Skeletal muscle satellite cell (primary cell): ENCODE results near the gene ASB15.

ENCODE experiments used
- H3K27me3 ChIP-seq: 2 replicates; pipeline ENCODE4 v1.7.0; 2013; ENCODE audit warnings: low read length; ENCODE audit not compliant: control insufficient read depth, insufficient read depth
- H3K36me3 ChIP-seq: 2 replicates; pipeline ENCODE4 v1.7.0; 2013; ENCODE audit warnings: mild to moderate bottlenecking, control low read depth, low read length; ENCODE audit not compliant: insufficient read depth
- H3K4me1 ChIP-seq: 2 replicates; pipeline ENCODE4 v1.7.0; 2013; ENCODE audit warnings: low read length; ENCODE audit not compliant: control insufficient read depth, insufficient read depth
- H3K4me2 ChIP-seq: 2 replicates; pipeline ENCODE4 v1.7.0; 2013; ENCODE audit warnings: mild to moderate bottlenecking, low read length
- H3K4me3 ChIP-seq: 2 replicates; pipeline ENCODE4 v1.7.0; 2013; ENCODE audit warnings: low read length
- H3K9ac ChIP-seq: 2 replicates; pipeline ENCODE4 v1.7.0; 2013; ENCODE audit warnings: mild to moderate bottlenecking, low read depth, low read length, moderate library complexity
- H3K9me3 ChIP-seq: replicated peaks from 2 replicates; pipeline ENCODE4 v1.7.0; 2013; ENCODE audit warnings: mild to moderate bottlenecking, control low read depth, low read length

Gene ASB15

DNA sequence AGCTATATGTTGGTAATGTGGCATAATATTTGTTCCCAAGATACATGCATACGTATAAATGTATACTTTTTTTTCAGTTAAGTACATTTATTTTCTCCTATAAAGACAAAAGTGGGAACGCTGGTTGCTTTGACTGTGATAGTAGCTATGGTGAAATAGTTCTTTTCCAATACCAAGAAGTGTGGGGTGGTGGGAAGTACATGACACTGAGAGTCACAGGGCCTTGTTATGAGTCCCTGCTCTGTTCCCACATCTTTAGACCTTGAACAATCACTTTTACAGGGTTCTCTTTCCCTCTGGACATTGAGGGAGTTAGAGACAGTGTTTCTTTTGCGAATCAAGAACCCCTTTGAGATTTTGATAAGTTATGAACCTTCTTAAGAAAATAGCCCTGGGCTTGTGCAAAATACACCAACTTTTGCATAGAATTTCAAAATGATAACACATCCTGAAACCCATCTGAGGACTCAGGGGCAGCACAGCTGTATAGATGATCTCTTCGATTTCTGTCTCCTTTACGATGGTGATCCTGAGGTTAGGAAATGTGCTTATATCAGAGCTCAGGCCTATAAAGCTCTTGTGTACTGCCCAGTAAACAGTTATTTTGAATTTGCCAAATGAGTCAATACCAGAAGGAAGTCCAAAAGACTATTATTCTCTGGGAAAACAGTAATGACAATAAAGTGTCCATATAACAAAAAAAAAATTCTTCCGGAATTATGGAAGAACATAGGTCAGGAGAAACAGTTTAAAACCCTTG is 55.1 kb downstream of the ASB15 start:
- Histone ChIP-seq H3K4me1 (no peaks in the 10 kb centered on the region), H3K27me3 (no peaks in the 10 kb centered on the region)

DNA sequence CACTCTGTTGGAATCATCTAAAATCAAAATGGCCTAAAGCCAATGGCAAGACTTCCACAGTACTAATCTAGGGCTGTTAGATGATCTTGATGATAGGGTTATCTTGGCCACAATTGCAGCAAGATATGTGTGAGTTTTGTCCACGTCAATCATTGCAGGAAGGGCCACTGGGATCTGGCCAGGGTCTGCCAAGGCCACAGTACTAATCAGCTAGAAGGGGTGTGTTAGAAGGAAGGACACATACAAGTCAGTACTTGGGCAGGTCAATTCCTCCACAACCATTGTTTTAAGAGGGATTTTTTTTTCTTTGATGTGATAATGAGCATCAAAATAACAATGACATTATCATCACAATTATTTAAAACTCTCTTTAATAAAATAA is 55.7 kb downstream of the ASB15 start:
- Histone ChIP-seq H3K27me3 (peaks cover 3% of the 10 kb centered on the region), H3K9ac (no peak overlapping the region), H3K4me3 (no peak overlapping the region), H3K36me3 (no peaks in the 10 kb centered on the region), H3K4me1 (no peaks in the 10 kb centered on the region), H3K9me3 (no peaks in the 10 kb centered on the region), H3K4me2 (no peak overlapping the region)

More for the DNA sequence above, 55.1 kb downstream of the ASB15 start:
- H3K9ac ChIP-seq = no peak overlapping the region
- H3K36me3 ChIP-seq = no peaks in the 10 kb centered on the region
- H3K9me3 ChIP-seq = no peaks in the 10 kb centered on the region
- no peak overlapping the region for H3K4me2 ChIP-seq
- no peak overlapping the region for H3K4me3 ChIP-seq

- Histone ChIP-seq H3K36me3 (no peaks in the 10 kb centered on the region), H3K9me3 (no peaks in the 10 kb centered on the region), H3K4me1 (no peaks in the 10 kb centered on the region), H3K4me2 (no peak overlapping the region), H3K27me3 (peaks cover 3% of the 10 kb centered on the region), H3K4me3 (no peak overlapping the region), H3K9ac (no peak overlapping the region)
These were observed 56.4 kb downstream of the ASB15 start for GRCh38 chr7:123658023-123658422.

DNA sequence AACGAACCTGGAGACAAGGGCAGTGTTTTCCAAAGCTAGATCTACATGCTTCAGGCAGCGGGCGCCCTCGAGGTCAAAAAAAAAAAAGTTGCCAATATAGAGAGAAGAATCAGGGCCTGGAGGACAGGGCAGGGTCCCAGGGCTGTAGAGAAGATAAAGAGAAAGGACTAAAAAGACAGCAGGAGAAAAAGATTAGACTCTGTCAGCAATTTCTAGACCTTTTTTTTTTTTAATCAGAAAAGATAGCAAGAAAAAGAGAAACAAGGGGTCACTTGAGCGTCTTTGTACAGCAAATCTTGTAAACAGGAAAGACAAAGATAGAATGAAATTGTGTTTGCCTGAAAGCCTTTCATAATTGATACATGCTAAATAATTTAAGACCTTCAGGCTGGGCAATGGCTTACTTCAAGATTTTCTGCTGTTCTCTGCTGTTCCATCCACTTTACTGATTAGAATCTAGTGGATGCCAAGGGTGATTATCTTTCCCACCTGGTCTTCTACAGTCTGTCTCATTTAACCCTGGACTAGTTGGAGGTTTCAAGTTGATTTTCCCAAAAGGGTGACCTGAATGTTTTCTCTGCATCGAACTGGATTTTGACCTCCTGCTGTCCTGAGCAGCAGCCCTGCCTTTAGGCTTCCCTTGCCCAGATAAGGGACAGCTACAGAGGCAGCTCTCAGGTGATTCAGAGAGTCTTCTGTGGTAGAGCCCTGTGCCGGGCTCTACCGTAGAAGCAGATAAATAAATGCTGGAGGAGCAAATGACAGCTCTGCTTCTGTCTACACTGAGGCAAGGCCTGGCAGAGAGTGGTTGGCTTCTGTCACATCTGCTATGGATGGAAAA is 59.1 kb downstream of the ASB15 start:
- Histone ChIP-seq H3K4me1 (no peaks in the 10 kb centered on the region), H3K4me2 (no peak overlapping the region), H3K4me3 (no peak overlapping the region), H3K27me3 (peaks cover 3% of the 10 kb centered on the region), H3K36me3 (no peaks in the 10 kb centered on the region), H3K9me3 (no peaks in the 10 kb centered on the region), H3K9ac (no peak overlapping the region)

GRCh38 chr7:123661765-123662164 is 60.1 kb downstream of the ASB15 start:
- Histone ChIP-seq H3K9ac (no peak overlapping the region), H3K27me3 (peaks cover 3% of the 10 kb centered on the region), H3K4me1 (no peaks in the 10 kb centered on the region), H3K36me3 (no peaks in the 10 kb centered on the region), H3K4me2 (no peak overlapping the region), H3K4me3 (no peak overlapping the region), H3K9me3 (no peaks in the 10 kb centered on the region)

GRCh38 chr7:123662293-123662692 is 60.7 kb downstream of the ASB15 start:
- H3K9me3 ChIP-seq = no peaks in the 10 kb centered on the region
- no peaks in the 10 kb centered on the region for H3K4me1 ChIP-seq
- peaks cover 3% of the 10 kb centered on the region for H3K27me3 ChIP-seq
- no peak overlapping the region for H3K9ac ChIP-seq
- H3K36me3 ChIP-seq = no peaks in the 10 kb centered on the region
- no peak overlapping the region for H3K4me3 ChIP-seq
- H3K4me2 ChIP-seq = no peak overlapping the region

GRCh38 chr7:123662755-123663154 is 61.1 kb downstream of the ASB15 start:
- H3K36me3 ChIP-seq = no peaks in the 10 kb centered on the region
- H3K4me1 ChIP-seq = no peaks in the 10 kb centered on the region
- H3K9me3 ChIP-seq = no peaks in the 10 kb centered on the region
- no peak overlapping the region for H3K4me3 ChIP-seq
- H3K27me3 ChIP-seq = peaks cover 3% of the 10 kb centered on the region
- no peak overlapping the region for H3K4me2 ChIP-seq
- H3K9ac ChIP-seq = no peak overlapping the region

- no peak overlapping the region for H3K4me2 ChIP-seq
- no peak overlapping the region for H3K9ac ChIP-seq
- H3K4me1 ChIP-seq = no peaks in the 10 kb centered on the region
- no peaks in the 10 kb centered on the region for H3K36me3 ChIP-seq
- H3K27me3 ChIP-seq = peaks cover 3% of the 10 kb centered on the region
- no peaks in the 10 kb centered on the region for H3K9me3 ChIP-seq
- no peak overlapping the region for H3K4me3 ChIP-seq
These were observed 61.6 kb downstream of the ASB15 start for GRCh38 chr7:123663200-123663599.

DNA sequence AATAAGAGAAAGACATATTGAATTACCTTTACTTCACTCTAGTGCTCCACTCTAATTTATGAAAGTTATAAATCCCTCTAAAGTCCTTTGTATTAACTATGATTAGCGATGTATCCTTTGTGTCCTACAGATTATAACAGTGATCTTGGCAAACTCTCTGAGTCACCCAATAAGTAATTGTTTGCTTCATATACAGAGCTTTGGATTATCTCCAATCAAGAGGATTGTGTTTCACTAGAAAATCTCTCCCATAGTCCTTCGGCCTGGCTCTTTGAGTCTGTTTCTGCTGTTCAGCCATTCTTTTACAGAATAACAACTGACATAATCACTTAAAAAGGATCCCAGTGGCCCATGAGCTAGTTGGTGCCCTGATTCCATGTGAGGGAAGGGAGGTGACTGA is 63.5 kb downstream of the ASB15 start:
- Histone ChIP-seq H3K36me3 (no peaks in the 10 kb centered on the region), H3K4me3 (no peak overlapping the region)

DNA sequence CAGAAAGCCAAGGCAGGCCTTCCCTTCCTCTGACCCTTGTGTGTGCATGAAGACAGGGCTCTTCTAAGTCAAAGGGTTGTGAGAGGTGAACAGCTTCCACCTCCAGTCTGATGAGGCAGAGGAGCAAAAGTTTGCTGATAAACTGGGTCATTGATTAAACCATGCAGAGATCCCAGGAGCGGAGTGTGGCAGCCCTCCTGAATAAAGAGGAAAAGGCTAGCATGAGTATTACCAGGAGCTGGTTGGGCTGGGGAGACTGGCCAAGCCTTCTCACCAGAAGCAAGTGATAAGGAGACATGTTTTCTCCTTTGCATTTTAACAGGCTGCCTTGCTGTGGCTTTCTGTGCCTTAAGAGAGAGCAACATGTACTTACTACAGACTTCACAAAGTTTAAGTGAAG is 64.3 kb downstream of the ASB15 start:
- Histone ChIP-seq H3K36me3 (no peaks in the 10 kb centered on the region), H3K9ac (no peak overlapping the region), H3K4me2 (no peak overlapping the region)

More for the DNA sequence above, 63.5 kb downstream of the ASB15 start:
- Histone ChIP-seq H3K9me3 (no peaks in the 10 kb centered on the region), H3K9ac (no peak overlapping the region), H3K4me2 (no peak overlapping the region), H3K4me1 (no peaks in the 10 kb centered on the region), H3K27me3 (peaks cover 3% of the 10 kb centered on the region)

GRCh38 chr7:123666492-123666891 is 64.9 kb downstream of the ASB15 start:
- no peaks in the 10 kb centered on the region for H3K9me3 ChIP-seq
- H3K9ac ChIP-seq = no peak overlapping the region
- H3K4me3 ChIP-seq = no peak overlapping the region
- no peaks in the 10 kb centered on the region for H3K36me3 ChIP-seq
- H3K4me2 ChIP-seq = no peak overlapping the region
- peaks cover 3% of the 10 kb centered on the region for H3K27me3 ChIP-seq
- H3K4me1 ChIP-seq = no peaks in the 10 kb centered on the region

More for the DNA sequence above, 64.3 kb downstream of the ASB15 start:
- Histone ChIP-seq H3K9me3 (no peaks in the 10 kb centered on the region), H3K4me3 (no peak overlapping the region), H3K27me3 (peaks cover 3% of the 10 kb centered on the region), H3K4me1 (no peaks in the 10 kb centered on the region)
